Activated naive CD4-positive, alpha-beta T cell (primary cell): ENCODE data around the gene TPRG1.
"Not testable (repeated sequence)": the region's sequence is repeated elsewhere in the genome, so short reads cannot be mapped to it uniquely, and the experiment has no call there.

Experiments
- DNase-seq, 4 experiments: peaks; one replicate each; lab custom pipeline; 2025; lab: John Stamatoyannopoulos, UW

TPRG1 gene

DNA sequence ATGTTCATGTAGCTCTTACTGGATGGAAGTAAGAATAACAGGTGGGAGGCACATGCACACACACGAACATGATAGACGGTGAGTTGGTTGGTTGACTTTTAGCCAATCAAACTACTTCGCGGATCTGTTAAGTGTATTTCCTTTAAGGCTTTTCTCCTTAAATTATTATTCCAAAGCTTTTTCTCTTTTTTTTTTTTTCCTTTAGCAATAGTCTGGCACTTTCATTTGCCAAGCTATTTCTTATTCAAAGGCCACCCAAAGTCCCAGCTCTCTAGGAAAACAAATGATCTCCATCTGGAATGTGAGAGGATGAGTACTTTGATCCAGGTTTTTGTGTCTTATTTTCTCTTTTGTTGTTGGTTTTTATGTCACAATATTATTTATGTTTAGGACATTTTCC lies 141.1 kb downstream of the TPRG1 start:
- DNase-seq = no peak

DNA sequence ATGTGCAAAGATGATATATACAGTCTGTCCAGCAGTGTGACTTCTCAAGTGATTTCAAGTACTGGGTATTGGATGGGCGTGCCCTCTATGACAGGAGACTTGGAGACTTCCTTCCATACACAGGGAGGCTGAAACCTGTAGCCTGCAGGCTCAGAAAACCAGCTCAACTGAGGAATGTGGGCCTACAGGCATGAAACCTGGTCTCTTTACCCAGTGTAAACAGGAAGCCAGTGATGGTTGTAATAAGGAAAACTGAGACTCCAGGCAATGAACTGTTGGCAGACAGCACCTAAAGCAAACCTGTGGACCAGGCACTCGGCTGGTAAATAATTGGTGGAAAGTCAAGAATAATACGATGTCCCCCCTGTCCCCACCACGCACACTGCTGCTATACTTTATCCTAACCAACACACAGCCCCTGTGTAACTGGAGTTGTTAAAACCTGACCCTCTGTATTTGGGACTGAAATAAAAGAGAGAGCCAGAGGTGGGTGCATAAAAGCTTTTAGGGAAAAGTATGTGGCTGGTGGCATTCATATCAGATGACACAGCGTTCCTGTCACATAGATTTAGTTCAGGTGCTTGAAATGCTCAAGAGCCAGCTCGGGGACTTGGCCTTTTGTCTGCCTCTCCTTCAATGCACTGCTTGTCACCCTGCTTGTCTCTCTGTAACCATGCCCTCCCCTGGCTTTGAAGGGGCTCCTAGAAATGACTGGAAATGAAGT lies 144.7 kb downstream of the TPRG1 start:
- DNase-seq = no peak

GRCh38 chr3:189317911-189318310 lies 146.1 kb downstream of the TPRG1 start:
- no peak for DNase-seq

DNA sequence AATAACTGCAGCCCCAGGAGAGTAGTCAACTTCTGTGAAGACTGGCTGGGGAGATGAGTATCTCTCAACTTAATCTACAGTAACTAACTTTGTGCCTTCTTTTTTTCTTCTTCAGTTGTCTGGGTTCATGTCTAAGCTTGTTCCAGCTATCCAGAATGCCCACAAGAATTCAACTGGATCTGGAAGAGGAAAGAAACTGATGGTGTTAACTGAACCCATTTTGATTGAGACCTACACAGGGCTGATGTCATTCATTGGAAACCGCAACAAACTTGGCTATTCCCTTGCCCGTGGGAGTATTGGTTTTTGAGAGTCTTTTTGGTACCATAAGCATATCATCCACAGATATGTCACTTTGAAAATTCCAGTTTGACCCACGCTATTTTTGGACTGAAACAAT lies 148.7 kb downstream of the TPRG1 start:
- no peak for DNase-seq

GRCh38 chr3:189322339-189322738 lies 150.6 kb downstream of the TPRG1 start:
- DNase-seq = no peak

DNA sequence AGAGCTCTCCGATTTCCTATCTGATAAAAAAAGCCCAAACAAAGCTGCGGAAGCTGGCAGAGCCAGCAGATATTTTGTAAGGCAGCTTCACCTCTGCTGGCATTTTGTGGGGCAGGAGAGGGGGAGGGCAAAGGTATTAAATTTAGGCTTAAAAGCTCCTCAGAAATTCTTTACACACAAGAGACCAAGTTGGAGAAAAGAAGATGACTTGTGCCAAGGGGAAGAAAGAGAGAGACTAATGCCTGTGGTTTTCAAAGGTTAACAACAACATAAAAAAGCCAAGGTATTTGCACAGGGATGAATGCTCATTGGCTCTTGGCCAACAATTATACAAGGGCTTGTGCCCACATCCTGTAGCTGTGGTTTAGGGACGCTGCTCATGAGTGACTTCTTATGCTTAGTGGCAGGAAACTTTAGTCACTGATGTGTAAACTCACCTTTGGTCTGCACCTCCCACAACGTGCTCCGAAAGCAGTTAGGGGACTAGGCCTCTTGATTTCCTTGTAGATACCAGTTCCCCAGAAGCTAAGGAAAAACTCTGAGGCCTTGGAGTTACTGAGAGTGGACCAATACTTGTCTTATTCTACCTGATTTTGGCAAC lies 152.9 kb downstream of the TPRG1 start:
- peak; percentile 4 to 52 (median 32) for DNase-seq

DNA sequence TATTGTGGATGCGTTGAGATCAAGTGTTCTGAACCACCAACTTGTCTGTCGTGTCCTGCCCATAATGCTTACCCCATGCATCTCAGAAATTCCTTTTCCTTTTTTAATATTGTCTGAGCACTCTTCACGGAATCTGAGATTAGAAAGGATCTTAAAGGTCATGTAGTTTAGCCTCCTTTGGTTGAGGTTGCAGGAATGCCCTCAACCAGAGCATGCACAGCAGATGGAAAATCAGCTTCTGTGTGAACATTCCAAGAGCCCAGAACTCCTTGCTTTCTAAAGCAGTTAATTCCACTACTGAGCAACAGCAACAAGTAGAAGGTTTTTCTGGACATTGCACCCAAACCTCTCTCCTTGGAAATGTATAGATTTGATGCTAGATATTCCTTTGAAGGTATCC lies 153.7 kb downstream of the TPRG1 start:
- no peak for DNase-seq

GRCh38 chr3:189329630-189330029 lies 157.9 kb downstream of the TPRG1 start:
- not testable (repeated sequence) for DNase-seq

DNA sequence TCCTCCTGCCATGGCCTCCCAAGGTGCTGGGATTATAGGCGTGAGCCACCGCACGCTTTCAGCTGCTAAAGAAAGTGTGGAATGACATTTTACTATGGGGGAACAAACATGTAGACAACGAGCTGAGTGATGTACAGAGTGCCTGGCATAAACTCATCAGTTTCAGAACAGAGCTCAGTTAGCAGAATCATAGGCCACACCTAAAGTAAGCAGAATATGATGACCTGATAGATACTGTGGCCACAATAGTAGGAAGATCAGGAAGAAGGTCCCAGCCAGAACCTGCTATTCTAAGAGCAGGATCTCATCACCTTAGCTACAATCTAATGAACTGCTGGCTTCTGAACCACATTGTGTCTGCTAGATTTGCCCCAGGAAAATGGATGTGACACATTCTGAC lies 158.3 kb downstream of the TPRG1 start:
- DNase-seq = no peak

- no peak for DNase-seq
Measured at GRCh38 chr3:189331002-189331418, 159.2 kb downstream of the TPRG1 start.

DNA sequence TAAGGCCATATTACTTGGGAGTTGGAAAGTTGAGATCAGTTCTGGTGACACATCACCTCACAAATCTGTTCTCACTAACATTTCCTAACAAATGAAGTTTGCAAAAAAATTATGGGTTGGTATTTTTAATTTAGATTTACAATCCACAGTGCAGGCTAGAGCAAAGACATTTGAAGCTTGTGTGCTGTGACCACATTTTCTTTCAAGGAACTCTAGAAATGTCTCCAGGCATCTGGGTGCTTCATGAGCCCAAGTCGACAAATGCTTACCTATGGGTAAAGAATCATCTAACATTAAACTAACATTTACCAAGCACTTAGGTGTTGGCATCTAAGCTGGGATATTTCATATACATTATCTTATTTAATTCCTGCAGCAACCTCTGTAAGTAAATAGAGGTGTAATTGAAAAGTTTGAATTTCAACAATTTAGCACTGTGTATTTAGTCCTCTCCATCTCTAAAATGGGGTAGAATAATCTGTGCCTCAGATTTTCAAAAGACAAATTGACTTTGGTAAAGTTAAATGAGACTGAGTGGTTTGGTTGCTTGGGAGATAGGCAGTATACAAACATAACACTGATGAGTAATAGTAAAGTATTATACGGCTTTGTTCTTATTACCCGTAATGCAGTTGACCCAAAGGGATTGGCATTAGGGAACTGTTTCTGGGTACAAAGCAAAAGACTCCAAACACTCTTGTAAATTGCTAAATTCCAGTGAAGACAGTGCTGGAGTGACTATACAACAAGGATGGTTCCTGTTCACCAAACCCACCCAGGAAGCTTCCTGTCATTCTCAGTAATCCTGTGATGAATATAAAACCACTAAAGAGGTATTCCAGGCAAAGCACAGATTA lies 162.5 kb downstream of the TPRG1 start:
- no peak for DNase-seq

- DNase-seq = no peak
Measured at GRCh38 chr3:189337673-189338091, 165.9 kb downstream of the TPRG1 start.

DNA sequence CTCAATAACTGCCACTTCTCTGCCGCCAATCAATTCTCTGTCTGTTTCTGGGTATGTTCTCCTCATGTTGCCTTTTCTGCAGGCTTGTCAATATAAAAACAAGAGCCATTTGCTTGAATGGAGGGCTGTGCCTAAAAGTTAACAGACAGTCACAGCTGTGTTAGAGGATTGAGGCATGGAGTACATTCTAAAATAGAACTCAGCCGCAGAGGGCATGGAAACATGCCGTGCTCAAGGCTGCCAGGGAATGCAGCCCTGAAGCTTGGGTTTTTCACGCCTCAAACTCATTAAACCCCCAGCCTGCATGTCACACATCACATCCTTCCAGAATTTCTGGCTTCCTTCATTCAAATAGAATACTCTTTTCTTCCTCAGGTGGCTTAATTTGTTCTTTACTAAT lies 166.6 kb downstream of the TPRG1 start:
- no peak for DNase-seq

DNA sequence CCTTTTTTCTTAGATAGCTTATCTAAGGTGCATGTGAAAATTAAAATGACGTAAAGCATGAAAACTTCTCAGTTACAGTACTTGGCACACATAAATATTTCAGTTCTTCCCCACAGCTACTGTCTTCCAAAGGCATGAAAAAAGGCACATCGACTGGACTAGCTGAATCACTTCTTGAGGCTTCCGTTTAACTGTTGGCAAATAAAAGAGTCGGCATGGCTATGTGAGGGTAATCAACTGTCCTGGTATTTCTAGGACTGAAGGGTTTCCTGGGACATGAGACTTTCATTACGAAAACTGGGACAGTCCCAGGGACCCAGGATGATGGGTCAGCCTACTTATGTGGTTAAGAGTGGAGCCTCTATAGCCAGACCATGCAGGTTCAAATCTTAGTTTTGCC lies 168.2 kb downstream of the TPRG1 start:
- DNase-seq = no peak

GRCh38 chr3:189340680-189341460 lies 169.1 kb downstream of the TPRG1 start:
- no peak for DNase-seq

GRCh38 chr3:189342811-189343210 lies 171.0 kb downstream of the TPRG1 start:
- no peak for DNase-seq

DNA sequence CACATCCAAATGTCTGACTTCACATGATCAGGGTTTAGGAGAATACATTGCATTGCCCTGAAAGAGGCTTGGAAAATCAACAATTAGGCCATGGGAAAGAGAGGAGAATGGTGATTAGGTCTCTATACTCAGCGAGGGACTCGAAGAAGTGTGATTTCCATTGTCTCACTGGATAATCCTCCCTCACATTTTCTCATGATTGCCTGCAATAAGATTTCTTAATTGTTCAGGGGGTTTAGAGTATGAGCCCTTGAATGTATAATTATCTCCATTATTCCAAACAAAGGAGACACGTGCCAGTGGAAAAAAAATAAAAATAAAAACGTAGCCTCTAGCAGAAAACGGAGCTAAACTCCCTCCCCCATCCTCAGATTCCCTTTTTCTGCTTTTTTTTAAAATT lies 173.2 kb downstream of the TPRG1 start:
- no peak for DNase-seq

DNA sequence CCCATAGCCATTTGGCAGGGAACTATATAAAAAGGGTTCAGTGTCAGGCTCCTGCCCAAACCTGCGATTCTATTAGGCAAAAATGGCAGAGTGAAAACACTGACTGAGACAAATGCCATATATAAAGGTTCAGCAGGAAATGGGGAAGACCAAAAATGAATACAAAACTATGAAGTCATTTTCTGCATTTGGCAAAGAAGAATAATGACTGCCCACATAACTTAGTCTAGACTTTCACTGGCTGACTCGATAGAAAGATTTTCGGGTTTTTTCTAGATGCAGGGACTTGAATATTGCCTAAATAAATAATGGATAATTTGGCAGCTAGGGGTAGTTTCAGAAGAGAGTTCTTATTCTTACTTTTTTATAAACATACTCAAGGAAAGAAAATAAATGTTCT lies 178.0 kb downstream of the TPRG1 start:
- DNase-seq = no peak

DNA sequence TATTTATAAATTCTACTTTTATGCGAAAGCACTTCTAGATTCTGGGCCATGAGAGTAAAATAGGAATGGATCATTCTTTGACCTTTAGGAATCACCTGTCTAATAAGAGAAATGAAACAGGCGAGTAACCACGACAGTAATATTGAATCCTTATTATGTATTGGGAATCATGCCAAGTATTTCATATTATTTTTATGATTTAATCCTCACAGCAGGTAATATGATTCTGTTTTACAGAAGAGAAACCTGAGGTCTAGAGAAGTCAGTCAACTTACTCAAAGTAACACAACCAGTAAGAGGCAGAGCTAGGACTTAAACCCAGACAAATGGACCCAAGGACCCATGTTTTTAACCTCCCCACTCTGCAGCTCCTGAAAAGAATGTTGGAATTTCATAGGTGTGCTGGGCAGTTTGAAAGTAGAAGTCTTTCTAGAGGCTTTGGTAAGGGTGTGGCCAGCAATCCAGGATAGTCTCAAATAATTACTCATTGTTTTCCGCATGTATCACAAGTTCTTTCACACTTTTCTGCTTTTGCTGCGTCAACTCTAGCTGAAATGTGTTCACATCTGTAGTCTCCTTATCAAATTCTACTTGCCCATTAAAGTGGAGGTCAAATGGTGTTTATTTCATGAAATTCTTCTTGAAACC lies 181.7 kb downstream of the TPRG1 start:
- DNase-seq = no peak

- DNase-seq = no peak
Measured at GRCh38 chr3:189353988-189354889, 182.5 kb downstream of the TPRG1 start.

- no peak for DNase-seq
Measured at GRCh38 chr3:189355115-189355480, 183.3 kb downstream of the TPRG1 start.
